GM21367 (cell line): ENCODE results near the gene PSAP.
A peak's percentile ranks its signal among the peaks of the same experiment; 100 is the strongest.

Source experiments
- ATAC-seq: cut with Tn5 transposase; IDR thresholded peaks from one replicate; pipeline ENCODE4 v1.9.1; 2021; ENCODE audit not compliant: unreplicated experiment

Gene PSAP

DNA sequence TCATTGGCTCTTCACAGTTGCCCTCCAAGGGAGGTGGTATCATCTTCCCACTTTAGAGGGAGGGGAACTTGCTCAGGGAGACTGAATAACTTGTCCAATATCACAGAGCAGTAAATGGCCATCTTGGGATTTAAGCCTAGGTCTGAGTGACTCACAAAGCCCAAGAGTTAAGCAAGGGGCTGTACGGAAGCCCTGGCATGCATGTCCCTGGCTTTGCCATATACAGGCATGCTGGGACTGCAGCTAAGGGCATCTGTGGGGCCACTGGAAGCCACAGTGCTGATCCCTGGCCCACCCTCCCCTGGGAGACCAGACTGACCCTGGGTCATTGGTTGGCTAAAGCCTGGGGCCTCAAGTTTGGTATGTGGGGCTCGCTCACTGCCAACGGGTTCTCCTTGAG, 80.8 kb downstream of the PSAP start:
- no peak for ATAC-seq

DNA sequence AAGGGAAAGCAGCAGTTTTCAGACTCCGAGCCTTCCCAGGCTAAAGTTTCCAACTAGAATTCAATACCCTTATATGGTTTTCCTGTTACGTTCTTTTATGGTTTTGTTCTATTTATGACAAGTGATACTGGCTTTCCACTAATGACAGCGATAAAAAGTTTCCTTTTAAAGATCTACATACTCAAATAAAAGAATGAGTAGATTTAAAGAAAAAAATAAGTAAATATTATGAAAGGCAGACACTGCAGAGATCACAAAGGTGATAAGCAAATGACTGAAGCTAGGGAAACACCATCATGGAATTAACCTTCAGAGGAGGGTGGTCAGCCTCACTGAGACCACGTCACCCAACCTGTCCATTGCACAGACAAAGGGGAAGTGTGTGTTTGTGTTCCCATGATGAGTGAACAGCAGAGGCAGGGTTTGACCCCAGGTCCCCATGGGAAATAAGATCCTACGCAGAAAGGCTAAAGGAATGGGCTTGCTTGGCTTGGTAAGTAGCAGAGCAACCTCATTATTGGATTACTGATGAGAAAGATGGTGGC, 81.7 kb downstream of the PSAP start:
- ATAC-seq, result peak; percentile 8

GRCh38 chr10:71767420-71768035, 83.5 kb downstream of the PSAP start:
- no peak for ATAC-seq

DNA sequence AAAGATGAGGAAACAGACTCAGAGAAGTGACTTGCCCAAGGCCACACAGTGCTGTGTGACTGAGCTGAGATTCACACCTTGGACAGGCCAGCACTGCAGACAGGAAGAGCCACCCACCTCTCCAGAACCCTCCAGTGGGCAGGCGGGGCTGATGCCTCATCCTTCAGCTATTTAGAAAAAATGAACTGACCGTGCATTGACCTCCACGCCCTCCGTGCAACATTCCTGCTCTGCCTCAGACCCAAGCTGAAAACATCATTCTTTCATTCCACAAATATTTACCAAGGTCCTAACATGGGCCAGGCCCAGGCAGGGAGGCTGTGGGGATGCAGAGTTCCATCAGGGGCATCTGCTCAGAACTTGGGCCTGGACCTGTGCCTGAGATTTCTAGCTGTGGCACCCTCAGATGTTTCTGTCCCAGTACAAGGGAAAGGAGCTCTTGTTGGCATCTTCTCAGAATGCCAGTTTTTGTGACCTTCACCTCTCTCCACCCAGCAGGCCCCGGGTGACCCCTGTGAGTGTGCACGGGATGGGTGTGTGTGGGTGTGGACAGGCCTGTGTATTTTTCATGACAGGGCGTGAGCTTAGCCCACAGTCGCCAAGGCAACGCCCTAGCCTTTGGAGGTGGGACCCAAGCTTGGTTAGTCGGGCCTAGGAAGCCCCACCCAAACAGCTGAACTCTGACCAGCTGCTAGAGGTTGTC, 84.2 kb downstream of the PSAP start:
- no peak for ATAC-seq
